K562 (cell line): ENCODE results near the gene IREB2. TPM values are rescaled to one million over a fixed set of nuclear protein-coding genes. Genes with fewer than 3 reads are reported as not detected.

Experiments
- ATAC-seq: fragments of 200-7000 bp; cut with Tn5 transposase; 3 replicates; pipeline ENCODE4 v1.9.1; 2020; ENCODE audit warnings: moderate library complexity
- BruUV-seq: library from RNA; stranded (reverse); fragments of 400-500 nt; replicated peaks from 2 replicates; lab custom pipeline; 2021; lab: Mats Ljungman, UMichigan
- CTCF ChIA-PET: fragments of 300-600 bp; formaldehyde crosslinking; extraction: SDS; loops from one replicate; lab custom pipeline; 2021; ENCODE audit warnings: low intra/inter-chr PET ratio; lab: Yijun Ruan, JAX
- POLR2A ChIA-PET: fragments of 300-600, 350-650 bp; sonication (Branson Sonifier 250); formaldehyde crosslinking; extraction: SDS; loops from one replicate; lab custom pipeline; 2021; ENCODE audit warnings: antibody characterized with exemption, inconsistent platforms; lab: Yijun Ruan, JAX
- DNase-seq, 4 experiments: peaks; one replicate each; pipeline versions ENCODE4 v3.0.0 to v3.0.0-alpha.2; 2011 to 2018; ENCODE audit warnings: low spot score in 3 of 4, mixed read lengths in 3 of 4; ENCODE audit errors: extremely low read depth in 1 of 4
- FAIRE-seq: peaks from 2 replicates; lab custom pipeline; 2011; peaks lifted over from hg19 to GRCh38; lab: Jason Lieb, UNC
- H2AFZ ChIP-seq: 2 replicates; pipeline ENCODE4 v1.6.0; 2011; ENCODE audit warnings: low read depth, low read length, control low read depth, inconsistent platforms
- H3K27ac ChIP-seq: fragments of 200-600 bp; 3 replicates; pipeline ENCODE4 v1.8.0; 2011; ENCODE audit warnings: low read depth, mild to moderate bottlenecking, control low read depth, inconsistent platforms, low read length, moderate library complexity, mixed read lengths; ENCODE audit errors: extremely low read depth
- H3K27me3 ChIP-seq, 2 experiments: fragments of 300-600 bp in 1 of 2; 2 replicates in 1 of 2; 3 replicates in 1 of 2; pipeline versions ENCODE4 v1.6.0 to v1.8.0; 2011; ENCODE audit warnings: inconsistent platforms in 2 of 2, low read length in 2 of 2, mild to moderate bottlenecking in 1 of 2, mixed read lengths in 1 of 2, moderate library complexity in 1 of 2; ENCODE audit not compliant: control insufficient read depth in 2 of 2, insufficient read depth in 2 of 2
- H3K36me3 ChIP-seq: fragments of 300-600 bp; 3 replicates; pipeline ENCODE4 v1.8.0; 2011; ENCODE audit warnings: mild to moderate bottlenecking, low read length, inconsistent platforms; ENCODE audit not compliant: control insufficient read depth, insufficient read depth
- H3K4me1 ChIP-seq, 2 experiments: fragments of 200-600 bp in 1 of 2; replicated peaks in 1 of 2; 2 replicates in 1 of 2; 3 replicates in 1 of 2; pipeline versions ENCODE4 v1.5.1 to v1.8.0; 2011; ENCODE audit warnings: inconsistent platforms in 2 of 2, low read length in 2 of 2, mild to moderate bottlenecking in 1 of 2, mixed read lengths in 1 of 2, moderate library complexity in 1 of 2; ENCODE audit not compliant: control insufficient read depth in 2 of 2, insufficient read depth in 2 of 2
- H3K4me2 ChIP-seq: 2 replicates; pipeline ENCODE4 v1.6.1; 2011; ENCODE audit warnings: low read length, control low read depth, inconsistent platforms, mixed read lengths; ENCODE audit not compliant: insufficient read depth
- H3K4me3 ChIP-seq: fragments of 200-600 bp; sonication (generic), shearing (Covaris generic); 2 replicates; pipeline ENCODE4 v1.5.1; 2016; ENCODE audit warnings: control low read depth, inconsistent platforms
- H3K79me2 ChIP-seq: fragments of 200-600 bp; 3 replicates; pipeline ENCODE4 v1.8.0; 2011; ENCODE audit warnings: low read length, inconsistent platforms; ENCODE audit not compliant: control insufficient read depth, insufficient read depth
- H3K9ac ChIP-seq, 2 experiments: 2 replicates each; pipeline versions ENCODE4 v1.6.0 to v1.6.1; 2011; ENCODE audit warnings: low read depth in 2 of 2, low read length in 2 of 2, control low read depth in 1 of 2, inconsistent platforms in 1 of 2, mild to moderate bottlenecking in 1 of 2, mixed read lengths in 1 of 2; ENCODE audit not compliant: insufficient read depth in 1 of 2
- H3K9me1 ChIP-seq: one replicate; pipeline ENCODE4 v1.6.0; 2011; ENCODE audit warnings: inconsistent platforms, mild to moderate bottlenecking, low read length, moderate library complexity; ENCODE audit not compliant: control insufficient read depth, insufficient read depth
- H3K9me3 ChIP-seq: replicated peaks from 2 replicates; pipeline ENCODE4 v1.5.1; 2011; ENCODE audit warnings: low read depth, low read length, inconsistent platforms; ENCODE audit not compliant: control insufficient read depth, insufficient read depth
- H4K20me1 ChIP-seq: replicated peaks from 2 replicates; pipeline ENCODE4 v1.6.1; 2011; ENCODE audit warnings: low read length, inconsistent platforms, mixed read lengths; ENCODE audit not compliant: control insufficient read depth, insufficient read depth
- CBFA2T3 ChIP-seq: fragments of 450-650 bp; IDR thresholded peaks from 2 replicates; pipeline ENCODE4 v1.6.1; 2017
- CCAR2 ChIP-seq: fragments of 200-400 bp; formaldehyde crosslinking; IDR thresholded peaks from 2 replicates; pipeline ENCODE4 v1.6.1; 2017; ENCODE audit warnings: mild to moderate bottlenecking, low read depth, low read length
- CREM ChIP-seq: IDR thresholded peaks from 2 replicates; pipeline ENCODE4 v1.6.1; 2014; ENCODE audit warnings: antibody characterized with exemption, low read depth
- FOXK1 ChIP-seq: sonication (generic); formaldehyde crosslinking; IDR thresholded peaks from 2 replicates; pipeline ENCODE4 v1.8.0; 2022; ENCODE audit warnings: missing genetic modification reagents, mild to moderate bottlenecking, borderline replicate concordance
- HMGN3 ChIP-seq: IDR thresholded peaks from 2 replicates; pipeline ENCODE4 v1.6.1; 2011; ENCODE audit warnings: borderline replicate concordance, low read depth, mild to moderate bottlenecking, mixed read lengths, low read length; ENCODE audit not compliant: insufficient read length; ENCODE audit errors: extremely low read depth
- MTA2 ChIP-seq: fragments of 450-650 bp; IDR thresholded peaks from 2 replicates; pipeline ENCODE4 v1.6.1; 2016; ENCODE audit warnings: low read depth
- POLR2AphosphoS2 ChIP-seq: IDR thresholded peaks from 2 replicates; pipeline ENCODE4 v1.6.1; 2012; ENCODE audit warnings: low read length, improper control_type of control experiment
- PPARD ChIP-seq: fragments of 250-450 bp; sonication (Bioruptor Pico); IDR thresholded peaks from 2 replicates; pipeline ENCODE4 v1.8.0; 2022; ENCODE audit warnings: inconsistent platforms, mild to moderate bottlenecking, moderate library complexity
- RFX1 ChIP-seq: fragments of 450-650 bp; IDR thresholded peaks from 2 replicates; pipeline ENCODE4 v1.6.1; 2016; ENCODE audit warnings: mild to moderate bottlenecking, moderate library complexity
- TSC22D4 ChIP-seq: fragments of 450-650 bp; IDR thresholded peaks from 2 replicates; pipeline ENCODE4 v1.6.1; 2016; ENCODE audit warnings: missing genetic modification characterization, missing biosample characterization, control low read depth
- ZFX ChIP-seq: sonication (generic); formaldehyde crosslinking; IDR thresholded peaks from 2 replicates; pipeline ENCODE4 v1.8.0; 2022; ENCODE audit warnings: mild to moderate bottlenecking, missing genetic modification reagents, moderate library complexity
- ZNF431 ChIP-seq: sonication (generic); formaldehyde crosslinking; IDR thresholded peaks from 2 replicates; pipeline ENCODE4 v1.8.0; 2022; ENCODE audit warnings: mild to moderate bottlenecking, missing genetic modification reagents
- WGBS: fragments of 100-300 bp; shearing (Covaris generic); methylation state at CpG from one replicate; pipeline ENCODE4 v1.1.6; 2016; ENCODE audit warnings: low coverage, mixed read lengths; ENCODE audit not compliant: insufficient coverage; ENCODE audit errors: missing lambda C conversion rate; 5-methylcytosine and 5-hydroxymethylcytosine counted together
- in situ Hi-C: fragments of 300-500 bp; cut with MboI; formaldehyde crosslinking; loops from 4 replicates; pipeline ENCODE4 v1.15.0; 2018; ENCODE audit warnings: inconsistent platforms, mixed read lengths
- intact Hi-C: fragments of 100-400 bp; cut with micrococcal nuclease; formaldehyde crosslinking; loops from 2 replicates; pipeline ENCODE4 v1.14.2; 2022
- polyA plus RNA-seq, 8 experiments: library from polyadenylated mRNA; depleted of rRNA in 4 of 8; stranded (reverse) in 5 of 8; unstranded in 3 of 8; fragments of >200 nt; fragmentation: Nextera tagmentation in 2 of 8; fragmentation: Illumina TruSeq in 1 of 8; extraction: Ambion mirVana in 2 of 8; extraction: Trizol in 1 of 8; gene quantifications; 2 replicates each; pipeline versions ENCODE4 v1.2.1 to v1.2.3, GENCODE V29; 2011 to 2014; ENCODE audit warnings: inconsistent platforms in 1 of 8, missing spikeins in 1 of 8
- total RNA-seq, 7 experiments: library from RNA; depleted of rRNA in 6 of 7; stranded (reverse); fragments of >200 nt in 6 of 7; fragmentation: Illumina TruSeq in 2 of 7; extraction: Trizol in 2 of 7; gene quantifications; 2 replicates each; pipeline versions ENCODE4 v1.2.1 to v1.2.3, GENCODE V29; 2011 to 2021; ENCODE audit warnings: low replicate concordance in 1 of 7
- TF ChIP-seq, protein P1 (sequence below): sonication (generic); formaldehyde crosslinking; IDR thresholded peaks from 2 replicates; pipeline ENCODE4 v1.8.1; 2023; ENCODE audit warnings: mild to moderate bottlenecking, missing genetic modification reagents
- TF ChIP-seq, protein P2 (sequence below), 2 experiments: IDR thresholded peaks in 1 of 2; conservative IDR thresholded peaks in 1 of 2; 2 replicates each; pipeline ENCODE4 v1.6.1; 2016; ENCODE audit warnings: low read depth in 2 of 2, mild to moderate bottlenecking in 1 of 2, missing compliant biosample characterization in 1 of 2, missing genetic modification characterization in 1 of 2, moderate library complexity in 1 of 2
- TF ChIP-seq, protein P3 (sequence below): fragments of 450-650 bp; IDR thresholded peaks from 2 replicates; pipeline ENCODE4 v1.6.1; 2016
- TF ChIP-seq, protein P4 (sequence below): fragments of 450-650 bp; IDR thresholded peaks from 2 replicates; pipeline ENCODE4 v1.6.1; 2016; ENCODE audit warnings: antibody characterized with exemption

Gene IREB2
- total and polyA plus RNA-seq, 9 of the 15 experiments (the other 6 are each of a cell fraction or from before 2014, with no cell fraction given): 16.8 to 61.7 (median 34.0) TPM

DNA sequence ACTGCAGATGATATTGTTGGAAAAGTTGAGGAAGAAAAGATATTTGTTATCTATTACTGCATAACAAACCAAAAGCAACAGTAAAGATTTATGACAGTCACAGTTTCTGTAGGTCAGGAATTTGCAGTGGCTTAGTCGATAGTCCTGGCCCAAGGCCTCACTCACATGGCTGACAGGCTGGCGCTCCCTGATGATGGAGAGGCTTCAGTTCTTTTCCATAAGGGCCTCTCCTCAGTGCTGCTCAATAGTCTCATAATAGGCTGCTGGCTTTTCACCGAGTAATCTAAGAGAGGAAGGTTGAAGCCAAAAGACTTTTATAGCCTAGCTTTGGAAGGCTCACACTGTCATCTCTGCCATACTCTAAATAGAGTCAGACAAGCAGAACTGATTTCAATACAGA, 17.7 kb downstream of the IREB2 start:
- Histone ChIP-seq H3K9me3 (no peaks in the 10 kb centered on the region), H2AFZ (no peak overlapping the region), H3K79me2 (peaks cover 99% of the 10 kb centered on the region), H3K9me1 (no peaks in the 10 kb centered on the region), H3K36me3 (peaks cover 41% of the 10 kb centered on the region; the same call in 2 of the 3 replicates), H3K27me3 (no peaks in the 10 kb centered on the region), H4K20me1 (peaks cover 16% of the 10 kb centered on the region), H3K9ac (peak overlapping the region in 1 of 2 experiments; percentile 29; a peak in 1 of 4 replicates), H3K27ac (0 out of 3 replicates have a peak overlapping the region, but pooled peaks have one; percentile 12), H3K4me1 (peaks cover 12 to 32% of the 10 kb centered on the region in 2 experiments), H3K4me2 (no peak overlapping the region), H3K4me3 (no peak overlapping the region)
- POLR2A ChIA-PET: no interaction called here
- BruUV-seq: no TSS peak
- in situ Hi-C loops: no loop called here
- WGBS: 27% methylated on average over 3 of the region's 3 CpGs
- intact Hi-C loops: no loop called here
- peak; percentile 63 for FAIRE-seq
- peak in 1 of 4 experiments; percentile 31 for DNase-seq
- CTCF ChIA-PET: no interaction called here
- peak; percentile 77 for ATAC-seq
- TF ChIP-seq FOXK1 (CRISPR knock-in tag) (no peak), CBFA2T3 (peak; percentile 5; the same call in 1 of the 2 replicates), ZNF431 (CRISPR knock-in tag) (no peak), TSC22D4 (tag) (no peak), MTA2 (no peak), POLR2AphosphoS2 (no peak), ZFX (peak; percentile 54), PPARD (CRISPR knock-in tag) (no peak), CCAR2 (no peak), CREM (peak; percentile 29; the same call in 1 of the 2 replicates), HMGN3 (no peak), RFX1 (no peak)
- TF ChIP-seq, protein P1, sequence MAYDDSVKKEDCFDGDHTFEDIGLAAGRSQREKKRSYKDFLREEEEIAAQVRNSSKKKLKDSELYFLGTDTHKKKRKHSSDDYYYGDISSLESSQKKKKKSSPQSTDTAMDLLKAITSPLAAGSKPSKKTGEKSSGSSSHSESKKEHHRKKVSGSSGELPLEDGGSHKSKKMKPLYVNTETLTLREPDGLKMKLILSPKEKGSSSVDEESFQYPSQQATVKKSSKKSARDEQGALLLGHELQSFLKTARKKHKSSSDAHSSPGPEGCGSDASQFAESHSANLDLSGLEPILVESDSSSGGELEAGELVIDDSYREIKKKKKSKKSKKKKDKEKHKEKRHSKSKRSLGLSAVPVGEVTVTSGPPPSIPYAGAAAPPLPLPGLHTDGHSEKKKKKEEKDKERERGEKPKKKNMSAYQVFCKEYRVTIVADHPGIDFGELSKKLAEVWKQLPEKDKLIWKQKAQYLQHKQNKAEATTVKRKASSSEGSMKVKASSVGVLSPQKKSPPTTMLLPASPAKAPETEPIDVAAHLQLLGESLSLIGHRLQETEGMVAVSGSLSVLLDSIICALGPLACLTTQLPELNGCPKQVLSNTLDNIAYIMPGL: no peak
- TF ChIP-seq, protein P2, sequence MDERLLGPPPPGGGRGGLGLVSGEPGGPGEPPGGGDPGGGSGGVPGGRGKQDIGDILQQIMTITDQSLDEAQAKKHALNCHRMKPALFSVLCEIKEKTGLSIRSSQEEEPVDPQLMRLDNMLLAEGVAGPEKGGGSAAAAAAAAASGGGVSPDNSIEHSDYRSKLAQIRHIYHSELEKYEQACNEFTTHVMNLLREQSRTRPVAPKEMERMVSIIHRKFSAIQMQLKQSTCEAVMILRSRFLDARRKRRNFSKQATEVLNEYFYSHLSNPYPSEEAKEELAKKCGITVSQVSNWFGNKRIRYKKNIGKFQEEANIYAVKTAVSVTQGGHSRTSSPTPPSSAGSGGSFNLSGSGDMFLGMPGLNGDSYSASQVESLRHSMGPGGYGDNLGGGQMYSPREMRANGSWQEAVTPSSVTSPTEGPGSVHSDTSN (CRISPR knock-in tag; IDR thresholded peaks at IDR 0.05; ENCODE audit: low read depth): no peak
- TF ChIP-seq, protein P2 (tag; conservative IDR thresholded peaks at IDR 0.05; ENCODE audit: low read depth): peak; percentile 74
- TF ChIP-seq, protein P3, sequence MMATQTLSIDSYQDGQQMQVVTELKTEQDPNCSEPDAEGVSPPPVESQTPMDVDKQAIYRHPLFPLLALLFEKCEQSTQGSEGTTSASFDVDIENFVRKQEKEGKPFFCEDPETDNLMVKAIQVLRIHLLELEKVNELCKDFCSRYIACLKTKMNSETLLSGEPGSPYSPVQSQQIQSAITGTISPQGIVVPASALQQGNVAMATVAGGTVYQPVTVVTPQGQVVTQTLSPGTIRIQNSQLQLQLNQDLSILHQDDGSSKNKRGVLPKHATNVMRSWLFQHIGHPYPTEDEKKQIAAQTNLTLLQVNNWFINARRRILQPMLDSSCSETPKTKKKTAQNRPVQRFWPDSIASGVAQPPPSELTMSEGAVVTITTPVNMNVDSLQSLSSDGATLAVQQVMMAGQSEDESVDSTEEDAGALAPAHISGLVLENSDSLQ: peak; percentile 65
- TF ChIP-seq, protein P4, sequence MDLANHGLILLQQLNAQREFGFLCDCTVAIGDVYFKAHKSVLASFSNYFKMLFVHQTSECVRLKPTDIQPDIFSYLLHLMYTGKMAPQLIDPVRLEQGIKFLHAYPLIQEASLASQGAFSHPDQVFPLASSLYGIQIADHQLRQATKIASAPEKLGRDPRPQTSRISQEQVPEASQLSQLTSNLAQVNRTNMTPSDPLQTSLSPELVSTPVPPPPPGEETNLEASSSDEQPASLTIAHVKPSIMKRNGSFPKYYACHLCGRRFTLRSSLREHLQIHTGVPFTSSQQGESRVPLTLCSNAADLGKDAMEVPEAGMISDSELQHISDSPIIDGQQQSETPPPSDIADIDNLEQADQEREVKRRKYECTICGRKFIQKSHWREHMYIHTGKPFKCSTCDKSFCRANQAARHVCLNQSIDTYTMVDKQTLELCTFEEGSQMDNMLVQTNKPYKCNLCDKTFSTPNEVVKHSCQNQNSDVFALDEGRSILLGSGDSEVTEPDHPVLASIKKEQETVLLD: no peak
